K562 (cell line): ENCODE measurements around the gene DOK1. TPM values are rescaled to one million over a fixed set of nuclear protein-coding genes. Genes with fewer than 3 reads are reported as not detected.

Experiments used
- CBX3 ChIP-seq, 2 experiments: IDR thresholded peaks; 1 replicate in 1 of 2; 2 replicates in 1 of 2; pipeline ENCODE4 v1.6.1; 2012; ENCODE audit warnings: inconsistent platforms in 2 of 2, low read length in 2 of 2, borderline replicate concordance in 1 of 2, control low read depth in 1 of 2
- CEBPB ChIP-seq: fragments of 450-650 bp; IDR thresholded peaks from 2 replicates; pipeline ENCODE4 v1.6.1; 2016; ENCODE audit warnings: missing genetic modification characterization, missing compliant biosample characterization
- FOXA1 ChIP-seq: fragments of 450-650 bp; IDR thresholded peaks from 2 replicates; pipeline ENCODE4 v1.6.1; 2016; ENCODE audit warnings: mild to moderate bottlenecking, borderline replicate concordance
- GABPA ChIP-seq: fragments of 200-800 bp; sonication (Bioruptor generic); conservative IDR thresholded peaks from 2 replicates; pipeline ENCODE4 v1.6.1; 2016; ENCODE audit warnings: low read depth, missing genetic modification characterization, missing compliant biosample characterization
- HDAC1 ChIP-seq, 2 experiments: fragments of 450-650 bp; IDR thresholded peaks; 2 replicates each; pipeline ENCODE4 v1.6.1; 2016 to 2017; ENCODE audit warnings: inconsistent platforms in 1 of 2, mild to moderate bottlenecking in 1 of 2, moderate library complexity in 1 of 2
- HNRNPK ChIP-seq: fragments of 200-400 bp; formaldehyde crosslinking; IDR thresholded peaks from one replicate; pipeline ENCODE4 v1.6.1; 2018; ENCODE audit warnings: mild to moderate bottlenecking, low read depth, low read length; ENCODE audit not compliant: poor library complexity, severe bottlenecking
- JUN ChIP-seq, 2 experiments: sonication (generic) in 1 of 2; formaldehyde crosslinking in 1 of 2; IDR thresholded peaks; 2 replicates each; pipeline versions ENCODE4 v1.6.1 to v1.8.0; 2012 to 2022; ENCODE audit warnings: borderline replicate concordance in 2 of 2, mild to moderate bottlenecking in 2 of 2, improper control_type of control experiment in 1 of 2, low read depth in 1 of 2, low read length in 1 of 2, missing genetic modification reagents in 1 of 2
- KAT2B ChIP-seq: IDR thresholded peaks from one replicate; pipeline ENCODE4 v1.6.1; 2012; ENCODE audit warnings: low read depth, mild to moderate bottlenecking, control low read depth, inconsistent platforms, low read length, moderate library complexity
- PHTF2 ChIP-seq: fragments of 250-450 bp; sonication (Bioruptor Pico); IDR thresholded peaks from 2 replicates; pipeline ENCODE4 v1.5.0; 2021; ENCODE audit warnings: mild to moderate bottlenecking
- POLR2AphosphoS5 ChIP-seq: IDR thresholded peaks from 2 replicates; pipeline ENCODE4 v1.6.1; 2011; ENCODE audit warnings: mild to moderate bottlenecking, low read depth, low read length, moderate library complexity; ENCODE audit not compliant: control insufficient read depth, insufficient read depth
- POLR2G ChIP-seq: fragments of 200-400 bp; formaldehyde crosslinking; IDR thresholded peaks from 2 replicates; pipeline ENCODE4 v1.6.1; 2017; ENCODE audit warnings: low read depth, mild to moderate bottlenecking, antibody characterized with exemption, low read length, moderate library complexity
- RAD21 ChIP-seq, 2 experiments: fragments of 250-450 bp in 1 of 2; fragments of 450-650 bp in 1 of 2; sonication (Bioruptor Pico) in 1 of 2; formaldehyde crosslinking in 1 of 2; IDR thresholded peaks in 1 of 2; conservative IDR thresholded peaks in 1 of 2; 2 replicates each; pipeline versions ENCODE4 v1.4.0 to v1.8.0; 2020 to 2022; ENCODE audit warnings: mild to moderate bottlenecking in 2 of 2, moderate library complexity in 1 of 2
- RB1 ChIP-seq: fragments of 450-650 bp; IDR thresholded peaks from 2 replicates; pipeline ENCODE4 v1.6.1; 2017; ENCODE audit warnings: low read depth, mild to moderate bottlenecking
- SMC3 ChIP-seq: conservative IDR thresholded peaks from 2 replicates; pipeline ENCODE4 v1.6.1; 2011; ENCODE audit warnings: low read depth, low read length, improper control_type of control experiment; ENCODE audit not compliant: insufficient read depth
- XRCC4 ChIP-seq: IDR thresholded peaks from one replicate; pipeline ENCODE4 v1.6.1; 2011; ENCODE audit not compliant: insufficient read depth, insufficient read length; ENCODE audit errors: extremely low read depth
- ZNF57 ChIP-seq: fragments of 450-650 bp; formaldehyde crosslinking; IDR thresholded peaks from 2 replicates; pipeline ENCODE4 v1.4.0; 2020; ENCODE audit warnings: mild to moderate bottlenecking, moderate library complexity
- ZNF764 ChIP-seq: fragments of 250-450 bp; sonication (Bioruptor Pico); IDR thresholded peaks from 2 replicates; pipeline ENCODE4 v1.4.0; 2020; ENCODE audit warnings: low read depth, mild to moderate bottlenecking, moderate library complexity
- polyA plus RNA-seq, 8 experiments: library from polyadenylated mRNA; depleted of rRNA in 4 of 8; stranded (reverse) in 5 of 8; unstranded in 3 of 8; fragments of >200 nt; fragmentation: Nextera tagmentation in 2 of 8; fragmentation: Illumina TruSeq in 1 of 8; extraction: Ambion mirVana in 2 of 8; extraction: Trizol in 1 of 8; gene quantifications; 2 replicates each; pipeline versions ENCODE4 v1.2.1 to v1.2.3, GENCODE V29; 2011 to 2014; ENCODE audit warnings: inconsistent platforms in 1 of 8, missing spikeins in 1 of 8
- total RNA-seq, 7 experiments: library from RNA; depleted of rRNA in 6 of 7; stranded (reverse); fragments of >200 nt in 6 of 7; fragmentation: Illumina TruSeq in 2 of 7; extraction: Trizol in 2 of 7; gene quantifications; 2 replicates each; pipeline versions ENCODE4 v1.2.1 to v1.2.3, GENCODE V29; 2011 to 2021; ENCODE audit warnings: low replicate concordance in 1 of 7
- TF ChIP-seq, protein P1 (sequence below): fragments of 450-650 bp; formaldehyde crosslinking; IDR thresholded peaks from 2 replicates; pipeline ENCODE4 v1.4.0; 2020; ENCODE audit warnings: mild to moderate bottlenecking, moderate library complexity
- TF ChIP-seq, protein P2 (sequence below): fragments of 250-450 bp; sonication (Bioruptor Pico); IDR thresholded peaks from 2 replicates; pipeline ENCODE4 v1.8.0; 2021; ENCODE audit warnings: moderate library complexity, mild to moderate bottlenecking, inconsistent platforms
- TF ChIP-seq, protein P3 (sequence below): fragments of 250-450 bp; sonication (Bioruptor Pico); IDR thresholded peaks from 2 replicates; pipeline ENCODE4 v1.4.0; 2020; ENCODE audit warnings: mild to moderate bottlenecking, moderate library complexity
- TF ChIP-seq, protein P4 (sequence below): fragments of 450-650 bp; IDR thresholded peaks from 2 replicates; pipeline ENCODE4 v1.6.1; 2018; ENCODE audit warnings: mild to moderate bottlenecking, low read depth; ENCODE audit not compliant: partially characterized antibody

Gene DOK1
- total and polyA plus RNA-seq, 9 of the 15 experiments (the other 6 are each of a cell fraction or from before 2014, with no cell fraction given): 0.59 to 36.4 (median 16.1) TPM

DNA sequence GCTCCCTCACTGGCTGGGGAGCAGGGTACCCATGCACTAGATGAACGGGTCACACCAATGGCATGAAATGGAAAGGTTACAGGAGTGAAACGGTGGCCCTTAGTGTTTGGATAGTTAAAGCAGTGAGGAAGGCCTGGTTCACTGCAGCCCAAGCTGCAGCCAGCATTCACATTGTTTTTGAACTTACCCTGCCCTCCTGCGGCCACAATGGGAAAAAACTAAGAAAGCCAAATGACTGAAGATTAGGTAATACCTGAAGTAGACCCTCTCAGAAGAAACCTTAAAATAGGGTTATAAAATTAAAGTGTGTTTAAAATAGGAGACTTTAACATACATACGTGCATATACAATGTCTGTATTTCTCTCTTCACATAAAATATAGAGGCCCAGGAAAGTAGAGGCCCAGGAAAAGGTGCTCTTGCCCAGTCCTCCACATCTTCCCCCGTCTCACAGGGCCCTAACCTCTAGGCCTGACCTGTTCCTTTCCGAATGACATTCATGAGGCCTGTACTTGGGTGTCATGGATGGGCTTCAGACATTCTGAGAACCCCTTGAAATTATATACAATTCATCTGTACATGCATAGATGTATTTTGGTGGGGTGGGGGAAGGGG, 33.3 kb downstream of the DOK1 start (continued):
- TF ChIP-seq, protein P1, sequence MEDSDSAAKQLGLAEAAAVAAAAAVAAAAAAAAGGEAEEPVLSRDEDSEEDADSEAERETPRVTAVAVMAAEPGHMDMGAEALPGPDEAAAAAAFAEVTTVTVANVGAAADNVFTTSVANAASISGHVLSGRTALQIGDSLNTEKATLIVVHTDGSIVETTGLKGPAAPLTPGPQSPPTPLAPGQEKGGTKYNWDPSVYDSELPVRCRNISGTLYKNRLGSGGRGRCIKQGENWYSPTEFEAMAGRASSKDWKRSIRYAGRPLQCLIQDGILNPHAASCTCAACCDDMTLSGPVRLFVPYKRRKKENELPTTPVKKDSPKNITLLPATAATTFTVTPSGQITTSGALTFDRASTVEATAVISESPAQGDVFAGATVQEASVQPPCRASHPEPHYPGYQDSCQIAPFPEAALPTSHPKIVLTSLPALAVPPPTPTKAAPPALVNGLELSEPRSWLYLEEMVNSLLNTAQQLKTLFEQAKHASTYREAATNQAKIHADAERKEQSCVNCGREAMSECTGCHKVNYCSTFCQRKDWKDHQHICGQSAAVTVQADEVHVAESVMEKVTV: peak; percentile 72; the same call in 1 of the 2 replicates
- TF ChIP-seq SMC3 (peak; percentile 88), XRCC4 (no peak), HDAC1 (IDR thresholded peaks at IDR 0.05) (no peak), FOXA1 (no peak), CEBPB (peak; percentile 62), ZNF57 (no peak), RAD21 (CRISPR knock-in tag; conservative IDR thresholded peaks at IDR 0.05 in 1 of 2, IDR thresholded peaks at IDR 0.05 in 1 of 2) (peak; percentile 89 to 91), ZNF764 (CRISPR knock-in tag) (no peak), HNRNPK (no peak), POLR2G (no peak), KAT2B (no peak), PHTF2 (no peak), RB1 (peak; percentile 39; the same call in 1 of the 2 replicates), GABPA (tag) (no peak), JUN (IDR thresholded peaks at IDR 0.05; ENCODE audit: borderline replicate concordance, low read depth, low read length) (no peak), JUN (CRISPR knock-in tag; IDR thresholded peaks at IDR 0.05; ENCODE audit: borderline replicate concordance) (no peak), POLR2AphosphoS5 (no peak), CBX3 (IDR thresholded peaks at IDR 0.05; ENCODE audit: borderline replicate concordance in 1 of 2, low read length in 2 of 2) (no peak)
- TF ChIP-seq, protein P2, sequence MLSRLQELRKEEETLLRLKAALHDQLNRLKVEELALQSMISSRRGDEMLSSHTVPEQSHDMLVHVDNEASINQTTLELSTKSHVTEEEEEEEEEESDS (CRISPR knock-in tag): no peak
- TF ChIP-seq, protein P3, sequence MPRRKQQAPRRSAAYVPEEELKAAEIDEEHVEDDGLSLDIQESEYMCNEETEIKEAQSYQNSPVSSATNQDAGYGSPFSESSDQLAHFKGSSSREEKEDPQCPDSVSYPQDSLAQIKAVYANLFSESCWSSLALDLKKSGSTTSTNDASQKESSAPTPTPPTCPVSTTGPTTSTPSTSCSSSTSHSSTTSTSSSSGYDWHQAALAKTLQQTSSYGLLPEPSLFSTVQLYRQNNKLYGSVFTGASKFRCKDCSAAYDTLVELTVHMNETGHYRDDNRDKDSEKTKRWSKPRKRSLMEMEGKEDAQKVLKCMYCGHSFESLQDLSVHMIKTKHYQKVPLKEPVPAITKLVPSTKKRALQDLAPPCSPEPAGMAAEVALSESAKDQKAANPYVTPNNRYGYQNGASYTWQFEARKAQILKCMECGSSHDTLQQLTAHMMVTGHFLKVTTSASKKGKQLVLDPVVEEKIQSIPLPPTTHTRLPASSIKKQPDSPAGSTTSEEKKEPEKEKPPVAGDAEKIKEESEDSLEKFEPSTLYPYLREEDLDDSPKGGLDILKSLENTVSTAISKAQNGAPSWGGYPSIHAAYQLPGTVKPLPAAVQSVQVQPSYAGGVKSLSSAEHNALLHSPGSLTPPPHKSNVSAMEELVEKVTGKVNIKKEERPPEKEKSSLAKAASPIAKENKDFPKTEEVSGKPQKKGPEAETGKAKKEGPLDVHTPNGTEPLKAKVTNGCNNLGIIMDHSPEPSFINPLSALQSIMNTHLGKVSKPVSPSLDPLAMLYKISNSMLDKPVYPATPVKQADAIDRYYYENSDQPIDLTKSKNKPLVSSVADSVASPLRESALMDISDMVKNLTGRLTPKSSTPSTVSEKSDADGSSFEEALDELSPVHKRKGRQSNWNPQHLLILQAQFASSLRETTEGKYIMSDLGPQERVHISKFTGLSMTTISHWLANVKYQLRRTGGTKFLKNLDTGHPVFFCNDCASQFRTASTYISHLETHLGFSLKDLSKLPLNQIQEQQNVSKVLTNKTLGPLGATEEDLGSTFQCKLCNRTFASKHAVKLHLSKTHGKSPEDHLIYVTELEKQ: no peak
- TF ChIP-seq, protein P4, sequence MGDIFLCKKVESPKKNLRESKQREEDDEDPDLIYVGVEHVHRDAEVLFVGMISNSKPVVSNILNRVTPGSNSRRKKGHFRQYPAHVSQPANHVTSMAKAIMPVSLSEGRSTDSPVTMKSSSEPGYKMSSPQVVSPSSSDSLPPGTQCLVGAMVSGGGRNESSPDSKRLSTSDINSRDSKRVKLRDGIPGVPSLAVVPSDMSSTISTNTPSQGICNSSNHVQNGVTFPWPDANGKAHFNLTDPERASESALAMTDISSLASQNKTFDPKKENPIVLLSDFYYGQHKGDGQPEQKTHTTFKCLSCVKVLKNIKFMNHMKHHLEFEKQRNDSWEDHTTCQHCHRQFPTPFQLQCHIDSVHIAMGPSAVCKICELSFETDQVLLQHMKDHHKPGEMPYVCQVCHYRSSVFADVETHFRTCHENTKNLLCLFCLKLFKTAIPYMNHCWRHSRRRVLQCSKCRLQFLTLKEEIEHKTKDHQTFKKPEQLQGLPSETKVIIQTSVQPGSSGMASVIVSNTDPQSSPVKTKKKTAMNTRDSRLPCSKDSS: no peak
